Chondrocyte (in vitro differentiated cells): Measurements from ENCODE around the gene EFNA3. TPM values are rescaled to one million over a fixed set of nuclear protein-coding genes. Genes with fewer than 3 reads are reported as not detected.
A peak's percentile ranks its signal among the peaks of the same experiment; 100 is the strongest.

Experiments
- DNase-seq: peaks from one replicate; pipeline ENCODE4 v3.0.0; 2021; ENCODE audit warnings: mixed read lengths, low spot score
- H3K27ac Mint-ChIP-seq: one replicate; pipeline ENCODE4 v1.8.0; 2021; ENCODE audit warnings: mild to moderate bottlenecking, moderate library complexity, mixed read lengths; ENCODE audit not compliant: unreplicated experiment
- H3K27me3 Mint-ChIP-seq: 2 replicates; pipeline ENCODE4 v1.8.0; 2021; ENCODE audit warnings: low read depth, mixed read lengths
- H3K36me3 Mint-ChIP-seq: 2 replicates; pipeline ENCODE4 v1.8.0; 2021; ENCODE audit warnings: low read depth, mixed read lengths
- H3K4me1 Mint-ChIP-seq: 2 replicates; pipeline ENCODE4 v1.8.0; 2021; ENCODE audit warnings: low read depth, mild to moderate bottlenecking, mixed read lengths
- H3K4me3 Mint-ChIP-seq: one replicate; pipeline ENCODE4 v1.8.0; 2021; ENCODE audit warnings: mild to moderate bottlenecking, moderate library complexity, mixed read lengths; ENCODE audit not compliant: unreplicated experiment
- H3K9me3 Mint-ChIP-seq: 2 replicates; pipeline ENCODE4 v1.8.0; 2021; ENCODE audit warnings: low read depth, mixed read lengths
- CTCF ChIP-seq: fragments of 200-600 bp; sonication (generic); IDR thresholded peaks from 2 replicates; pipeline ENCODE4 v1.5.0; 2021; ENCODE audit warnings: antibody characterized with exemption, mild to moderate bottlenecking, moderate library complexity
- total RNA-seq: library from RNA; stranded (reverse); gene quantifications from 3 replicates; pipeline ENCODE4 v1.2.1, GENCODE V29; 2021

The EFNA3 gene
- total RNA-seq, 1 donor from 2014 or later = 4.5 TPM

GRCh38 chr1:155134322-155134721, 55.7 kb downstream of the EFNA3 start:
- H3K4me1 Mint-ChIP-seq = peaks cover 64% of the 10 kb centered on the region
- peaks cover 17% of the 10 kb centered on the region for H3K36me3 Mint-ChIP-seq
- no peak for DNase-seq
- peak overlapping the region; percentile 98 for H3K27ac Mint-ChIP-seq
- no peaks in the 10 kb centered on the region for H3K9me3 Mint-ChIP-seq
- no peaks in the 10 kb centered on the region for H3K27me3 Mint-ChIP-seq
- peak overlapping the region; percentile 100 for H3K4me3 Mint-ChIP-seq
- TF ChIP-seq CTCF = no peak

GRCh38 chr1:155134880-155135414, 56.3 kb downstream of the EFNA3 start:
- Mint-ChIP-seq H3K36me3 (peaks cover 17% of the 10 kb centered on the region), H3K27ac (peak overlapping the region; percentile 98), H3K27me3 (no peaks in the 10 kb centered on the region), H3K4me1 (peaks cover 63% of the 10 kb centered on the region), H3K4me3 (peak overlapping the region; percentile 100), H3K9me3 (no peaks in the 10 kb centered on the region)
- no peak for TF ChIP-seq CTCF
- no peak for DNase-seq

- Mint-ChIP-seq H3K27ac (peak within 1 kb of the TSS; percentile 98), H3K36me3 (peaks cover 17% of the 10 kb centered on the region)
Observed at GRCh38 chr1:155135415-155136028, 56.9 kb downstream of the EFNA3 start, which contains the start of gene SLC50A1. SLC50A1 (plus strand) TSS chr1:155135852; CDS start chr1:155135912, 60 bp downstream.

GRCh38 chr1:155136748-155137147, 58.1 kb downstream of the EFNA3 start:
- Mint-ChIP-seq H3K27me3 (no peaks in the 10 kb centered on the region), H3K36me3 (peaks cover 8% of the 10 kb centered on the region), H3K27ac (peak overlapping the region; percentile 98), H3K9me3 (no peaks in the 10 kb centered on the region), H3K4me1 (peaks cover 52% of the 10 kb centered on the region), H3K4me3 (peak overlapping the region; percentile 100)
- no peak for DNase-seq
- no peak for TF ChIP-seq CTCF

More at GRCh38 chr1:155135415-155136028, 56.9 kb downstream of the EFNA3 start, which contains the start of gene SLC50A1:
- peak; percentile 23 for TF ChIP-seq CTCF
- Mint-ChIP-seq H3K4me3 (peak within 1 kb of the TSS; percentile 100), H3K9me3 (no peaks in the 10 kb centered on the region), H3K27me3 (no peaks in the 10 kb centered on the region), H3K4me1 (peaks cover 61% of the 10 kb centered on the region)
- peak; percentile 99 for DNase-seq

Other genes with a start within 250 kb of the EFNA3 start
- 0.92 to 1.8 TPM (median 1.5 TPM) in 3 replicates for gene KCNN3, start 208.6 kb upstream of the EFNA3 start, total RNA-seq
- 27.5 to 31.6 TPM (median 30.7 TPM) in 3 replicates for gene PMVK, start 142.1 kb upstream of the EFNA3 start, total RNA-seq
- gene PBXIP1, start 122.7 kb upstream of the EFNA3 start, total RNA-seq = 47.1 to 60.2 TPM (median 57.1 TPM) in 3 replicates
- gene PYGO2, start 117.1 kb upstream of the EFNA3 start, total RNA-seq = 23.2 to 27.2 TPM (median 24.0 TPM) in 3 replicates
- 251 to 316 TPM (median 256 TPM) in 3 replicates for gene SHC1, start 108.1 kb upstream of the EFNA3 start, total RNA-seq
- gene CKS1B, start 104.2 kb upstream of the EFNA3 start, total RNA-seq = 23.2 to 34.0 TPM (median 26.8 TPM) in 3 replicates
- gene FLAD1, start 95.5 kb upstream of the EFNA3 start, total RNA-seq = 23.0 to 30.8 TPM (median 28.7 TPM) in 3 replicates
- 0.72 to 0.85 TPM in 2 of 3 replicates, not detected in the other for gene LENEP, start 85.3 kb upstream of the EFNA3 start, total RNA-seq
- 34.8 to 42.9 TPM (median 41.1 TPM) in 3 replicates for gene ZBTB7B, start 76.0 kb upstream of the EFNA3 start, total RNA-seq
- 0.30 to 0.36 TPM (median 0.36 TPM) in 3 replicates for gene DCST2, start 45.1 kb upstream of the EFNA3 start, total RNA-seq
- gene DCST1, start 45.0 kb upstream of the EFNA3 start, total RNA-seq = not detected in 3 replicates
- gene ADAM15, start 27.5 kb upstream of the EFNA3 start, total RNA-seq = 73.7 to 91.1 TPM (median 75.2 TPM) in 3 replicates
- 8.9 to 10.6 TPM (median 9.7 TPM) in 3 replicates for gene EFNA4, start 15.1 kb upstream of the EFNA3 start, total RNA-seq
- 10.9 to 27.6 TPM (median 12.6 TPM) in 3 replicates for gene EFNA1, start 49.0 kb downstream of the EFNA3 start, total RNA-seq
- 34.0 to 40.3 TPM (median 37.9 TPM) in 3 replicates for gene SLC50A1, start 57.0 kb downstream of the EFNA3 start, total RNA-seq
- gene DPM3, start 61.7 kb downstream of the EFNA3 start, total RNA-seq = 41.3 to 73.3 TPM (median 48.9 TPM) in 3 replicates
- 159 to 202 TPM (median 174 TPM) in 3 replicates for gene KRTCAP2, start 94.5 kb downstream of the EFNA3 start, total RNA-seq
- gene TRIM46, start 95.0 kb downstream of the EFNA3 start, total RNA-seq = 9.6 to 10.7 TPM (median 9.7 TPM) in 3 replicates
- 112 to 127 TPM (median 118 TPM) in 3 replicates for gene THBS3, start 129.1 kb downstream of the EFNA3 start, total RNA-seq
- 28.2 to 49.1 TPM (median 29.8 TPM) in 3 replicates for gene MTX1, start 129.9 kb downstream of the EFNA3 start, total RNA-seq
- gene ENTREP3, start 176.6 kb downstream of the EFNA3 start, total RNA-seq = 34.0 to 42.8 TPM (median 42.8 TPM) in 3 replicates
- 68.3 to 77.1 TPM (median 71.4 TPM) in 3 replicates for gene SCAMP3, start 183.5 kb downstream of the EFNA3 start, total RNA-seq
- 36.7 to 50.2 TPM (median 37.0 TPM) in 3 replicates for gene CLK2, start 194.7 kb downstream of the EFNA3 start, total RNA-seq
- 4.3 to 4.4 TPM (median 4.4 TPM) in 3 replicates for gene HCN3, start 198.6 kb downstream of the EFNA3 start, total RNA-seq
- gene PKLR, start 222.6 kb downstream of the EFNA3 start, total RNA-seq = not detected in 3 replicates
- gene FDPS, start 230.0 kb downstream of the EFNA3 start, total RNA-seq = 122 to 139 TPM (median 127 TPM) in 3 replicates
- 42.6 to 49.1 TPM (median 43.9 TPM) in 3 replicates for gene RUSC1, start 242.1 kb downstream of the EFNA3 start, total RNA-seq